ENCODE measurements around the gene RNF187.

The RNF187 gene

GRCh38 chr1:228487336-228488124, at the start of gene RNF187:
TSS of gene RNF187 (plus strand) at chr1:228487382.
- peak; percentile 70 for DNase-seq

GRCh38 chr1:228437424-228437962, 49.7 kb upstream of the RNF187 start:
- no peak for DNase-seq

DNA sequence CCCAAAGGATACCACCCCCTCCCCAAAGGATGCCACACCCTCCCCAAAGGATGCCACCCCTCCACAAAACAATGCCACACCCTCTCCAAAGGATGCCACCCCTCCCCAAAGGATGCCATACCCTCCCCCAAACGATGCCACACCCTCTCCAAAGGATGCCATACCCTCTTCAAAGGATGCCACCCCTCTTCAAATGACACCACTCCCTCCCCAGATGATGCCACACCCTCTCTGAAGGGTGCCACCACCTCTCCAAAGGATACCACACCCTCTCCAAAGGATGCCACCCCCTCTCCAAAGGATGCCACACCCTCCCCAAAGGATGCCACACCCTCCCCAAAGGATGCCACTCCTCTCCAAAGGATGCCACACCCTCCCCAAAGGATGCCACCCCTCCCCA, 48.9 kb upstream of the RNF187 start:
- DNase-seq = no peak

DNA sequence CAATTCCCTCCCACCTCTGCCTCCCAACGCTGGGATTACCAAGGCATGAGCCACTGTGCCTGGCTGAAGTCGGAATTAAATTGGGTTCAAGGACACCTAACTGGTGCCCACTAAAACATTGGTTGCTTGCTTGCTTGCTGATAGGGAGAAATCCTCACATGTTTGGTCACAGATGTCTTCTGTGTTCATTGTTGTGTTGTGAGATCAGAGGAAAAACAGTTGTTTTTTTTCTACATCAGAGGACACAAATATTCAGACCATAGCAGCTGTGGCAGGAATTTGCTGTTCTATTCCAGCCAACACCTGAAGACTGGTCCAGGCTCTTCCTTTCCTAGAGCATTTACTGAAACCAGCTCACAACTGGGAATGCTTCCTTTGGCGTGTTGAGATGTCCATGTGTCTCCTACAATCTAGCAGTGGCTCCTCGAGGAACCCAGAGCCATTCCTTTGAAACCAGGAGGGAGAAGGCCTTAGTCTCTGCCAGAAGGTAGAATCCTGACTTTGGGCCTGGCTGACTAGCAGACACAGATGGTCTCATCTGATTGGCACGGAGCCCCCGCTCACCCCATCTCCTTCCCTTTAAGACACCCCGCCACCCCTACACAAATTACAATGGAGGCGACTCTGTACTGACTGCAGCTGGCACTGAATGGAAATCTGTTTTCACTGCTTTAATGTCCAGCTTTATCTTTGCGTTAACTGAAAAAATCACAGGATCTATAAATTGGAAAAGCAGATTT, 46.3 kb upstream of the RNF187 start:
- no peak for DNase-seq

GRCh38 chr1:228443395-228443794, 43.8 kb upstream of the RNF187 start:
- no peak for DNase-seq

- DNase-seq = no peak
Observed at GRCh38 chr1:228445490-228445842, 41.7 kb upstream of the RNF187 start.

GRCh38 chr1:228445843-228446650, 41.1 kb upstream of the RNF187 start:
- DNase-seq = peak; percentile 18

GRCh38 chr1:228446852-228447251, 40.3 kb upstream of the RNF187 start:
- DNase-seq = no peak

DNA sequence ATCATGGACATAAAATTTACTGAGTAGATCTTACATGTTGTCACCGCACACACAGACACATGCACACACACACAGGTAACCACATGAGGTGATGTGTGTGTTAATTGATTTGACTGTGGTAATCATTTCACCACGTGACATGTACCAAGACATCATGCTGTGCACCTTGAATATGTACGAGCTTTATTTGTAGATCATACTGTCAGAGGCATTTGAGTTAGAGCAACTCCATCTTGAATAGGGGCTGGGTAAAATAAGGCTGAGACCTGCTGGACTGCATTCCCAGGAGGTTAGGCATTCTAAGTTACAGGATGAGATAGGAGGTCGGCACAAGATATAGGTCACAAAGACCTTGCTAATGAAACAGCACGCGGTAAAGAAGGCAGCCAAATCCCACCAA, 38.8 kb upstream of the RNF187 start:
- DNase-seq = no peak

GRCh38 chr1:228450200-228450599, 37.0 kb upstream of the RNF187 start:
- no peak for DNase-seq

DNA sequence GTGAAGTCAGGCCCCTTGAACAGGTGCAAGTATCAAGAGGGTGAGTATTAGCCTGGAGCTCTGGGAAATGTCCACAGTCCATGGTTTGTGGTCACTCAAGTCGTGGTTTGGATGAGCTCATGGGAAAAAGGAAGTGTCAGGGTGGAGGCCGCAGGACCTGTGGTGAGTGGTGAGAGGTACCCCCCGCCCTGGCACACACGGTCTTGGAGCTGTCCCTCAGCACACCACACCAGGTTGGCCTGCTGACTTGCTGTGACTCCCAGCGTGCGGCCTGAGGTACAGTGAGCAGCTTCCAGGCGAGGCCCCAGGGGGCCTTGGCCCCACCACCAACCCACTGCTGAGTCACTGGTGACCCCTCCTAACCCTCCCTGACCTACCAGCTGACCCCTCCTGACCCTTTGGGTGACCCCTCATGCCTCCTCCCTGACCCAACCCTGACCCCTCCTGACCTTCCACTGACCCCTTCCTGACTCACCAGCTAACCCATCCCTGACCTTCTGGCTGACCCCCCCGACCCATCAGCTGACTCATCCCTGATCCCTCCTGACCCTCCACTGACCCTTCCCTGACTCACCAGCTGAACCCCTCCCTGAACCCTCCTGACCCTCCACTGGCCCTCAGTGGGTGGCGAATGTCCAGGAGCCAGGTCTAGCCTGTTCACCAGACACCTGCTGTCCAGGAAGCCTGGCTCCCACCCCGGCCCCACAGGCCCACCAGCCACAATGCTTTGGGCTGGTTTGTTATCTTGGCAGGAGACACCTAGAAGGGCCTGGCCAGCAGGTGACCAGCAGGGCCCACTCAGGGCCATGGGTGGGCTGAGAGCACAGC, 34.8 kb upstream of the RNF187 start:
- DNase-seq = no peak

DNA sequence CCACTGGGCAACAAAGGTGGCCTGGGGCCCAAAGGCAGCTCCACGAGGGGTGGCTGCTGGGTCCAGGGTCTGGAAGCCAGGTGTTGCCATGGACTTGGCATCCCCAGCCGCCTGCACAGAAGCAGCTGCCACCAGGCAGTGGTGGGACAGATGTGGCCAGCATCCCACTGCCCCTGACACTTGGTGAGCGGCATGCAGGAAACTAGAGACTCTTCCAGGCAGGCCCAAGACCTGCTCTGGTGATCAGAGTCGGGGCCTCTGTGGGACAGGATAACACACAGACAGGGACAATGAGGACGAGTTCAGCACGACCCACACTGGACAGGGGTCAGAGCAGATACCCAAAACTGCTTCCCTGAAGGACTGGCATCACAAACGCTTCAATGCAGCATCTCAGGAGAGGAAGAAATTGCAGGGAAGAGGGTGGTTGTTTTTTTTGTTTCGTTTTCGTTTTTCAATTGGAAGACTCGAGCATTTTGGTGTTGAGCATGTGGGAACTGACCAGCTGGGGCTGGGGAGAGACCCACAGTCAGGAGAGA, 34.1 kb upstream of the RNF187 start:
- no peak for DNase-seq

DNA sequence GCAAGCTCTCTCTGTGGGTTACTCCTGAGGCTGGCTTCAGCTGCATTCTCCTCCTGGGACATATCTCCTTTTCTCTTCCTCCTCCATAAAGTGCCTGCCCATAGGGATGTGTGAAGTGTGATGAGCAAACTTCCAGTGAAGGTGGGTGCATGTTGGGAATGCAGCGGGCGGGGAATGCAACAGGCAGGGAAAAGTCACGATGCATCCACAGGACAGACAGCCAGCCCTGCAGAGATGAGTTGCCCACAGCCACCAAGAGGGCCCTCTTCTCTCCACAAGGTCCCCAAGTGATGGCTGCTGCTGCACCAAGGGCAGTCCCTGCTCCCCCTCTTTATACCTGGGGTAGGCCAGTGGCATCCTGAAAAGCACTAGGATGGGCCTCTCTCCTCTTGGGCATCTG, 33.6 kb upstream of the RNF187 start:
- DNase-seq = no peak

GRCh38 chr1:228454238-228454637, 32.9 kb upstream of the RNF187 start:
- DNase-seq = no peak

DNA sequence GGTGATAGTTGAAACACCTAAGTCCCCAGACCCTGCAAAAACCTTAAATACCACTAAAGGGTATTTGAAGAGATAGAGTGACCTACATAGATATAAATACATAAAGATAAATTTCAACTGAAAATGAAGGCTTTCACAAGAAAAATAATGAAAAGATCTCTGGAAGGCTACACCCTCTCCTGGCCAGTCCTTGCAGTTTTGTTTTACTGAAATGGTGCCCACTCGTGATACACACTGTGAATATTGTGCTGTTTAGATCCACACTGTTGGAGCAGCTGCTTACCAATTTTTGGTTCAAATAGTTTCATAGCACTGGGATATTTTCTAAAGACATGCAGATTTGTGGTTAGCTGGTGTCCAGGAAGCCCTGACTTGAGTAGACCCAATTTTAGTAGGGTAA, 31.5 kb upstream of the RNF187 start:
- DNase-seq = no peak

DNA sequence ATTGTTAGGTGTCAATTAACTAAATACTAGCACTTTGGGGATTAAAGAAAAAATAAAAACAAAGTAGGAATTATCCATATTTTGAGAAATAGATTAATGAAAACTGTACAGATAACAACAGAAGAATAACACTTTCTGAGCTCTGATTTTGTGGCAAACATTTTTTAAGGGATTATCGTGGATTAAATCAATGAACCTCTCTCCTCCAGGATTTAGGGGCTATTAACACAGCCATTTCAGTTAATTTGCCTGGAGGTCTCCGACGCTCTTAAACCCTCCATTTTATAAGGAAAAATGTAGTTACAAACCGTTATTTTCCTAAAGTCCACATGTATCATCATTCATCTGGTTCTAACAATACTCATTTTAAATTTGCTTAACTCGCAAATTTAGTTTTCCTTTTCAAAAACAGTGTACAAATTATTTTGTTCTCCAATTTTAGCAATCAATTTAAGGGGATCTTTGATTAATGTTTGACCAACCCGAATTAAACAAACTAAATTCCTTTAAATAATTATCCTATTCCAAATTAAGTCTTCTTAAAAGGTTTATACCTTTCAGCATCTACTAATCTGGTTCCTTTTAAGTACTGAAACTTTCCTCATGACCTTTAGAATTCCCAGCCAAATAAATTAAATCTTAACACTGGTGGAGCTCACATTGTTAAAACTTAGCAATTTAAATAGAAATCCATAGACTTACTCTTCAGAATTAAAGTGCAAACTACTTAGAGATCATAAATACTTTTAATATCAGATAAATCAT, 30.7 kb upstream of the RNF187 start:
- DNase-seq = no peak

- DNase-seq = no peak
Observed at GRCh38 chr1:228457017-228457395, 30.2 kb upstream of the RNF187 start.

DNA sequence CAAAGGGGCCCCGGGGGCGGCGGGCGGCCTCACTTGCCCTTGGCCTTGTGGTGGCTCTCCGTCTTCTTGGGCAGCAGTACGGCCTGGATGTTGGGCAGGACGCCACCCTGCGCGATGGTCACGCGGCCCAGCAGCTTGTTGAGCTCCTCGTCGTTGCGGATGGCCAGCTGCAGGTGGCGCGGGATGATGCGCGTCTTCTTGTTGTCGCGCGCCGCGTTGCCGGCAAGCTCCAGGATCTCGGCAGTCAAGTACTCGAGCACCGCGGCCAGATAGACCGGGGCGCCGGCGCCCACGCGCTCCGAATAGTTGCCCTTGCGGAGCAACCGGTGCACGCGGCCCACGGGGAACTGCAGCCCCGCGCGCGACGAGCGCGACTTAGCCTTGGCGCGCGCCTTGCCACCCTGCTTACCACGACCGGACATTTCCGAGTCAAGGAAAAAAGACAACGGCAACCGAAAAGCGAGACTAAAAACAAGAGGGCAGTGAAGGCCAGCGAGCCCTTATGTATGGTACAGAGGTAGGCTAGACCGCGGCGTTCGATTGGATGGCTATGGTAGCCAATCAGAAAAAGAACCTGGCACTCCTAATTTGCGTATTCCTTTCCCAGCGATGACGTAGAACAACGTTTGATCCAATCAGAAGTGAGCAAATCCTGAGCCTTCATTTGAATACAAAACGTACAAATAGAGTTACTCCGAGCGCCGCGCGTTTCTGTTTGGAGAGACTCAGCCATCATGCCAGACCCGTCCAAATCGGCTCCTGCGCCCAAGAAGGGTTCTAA, 29.6 kb upstream of the RNF187 start:
- DNase-seq = peak; percentile 82

DNA sequence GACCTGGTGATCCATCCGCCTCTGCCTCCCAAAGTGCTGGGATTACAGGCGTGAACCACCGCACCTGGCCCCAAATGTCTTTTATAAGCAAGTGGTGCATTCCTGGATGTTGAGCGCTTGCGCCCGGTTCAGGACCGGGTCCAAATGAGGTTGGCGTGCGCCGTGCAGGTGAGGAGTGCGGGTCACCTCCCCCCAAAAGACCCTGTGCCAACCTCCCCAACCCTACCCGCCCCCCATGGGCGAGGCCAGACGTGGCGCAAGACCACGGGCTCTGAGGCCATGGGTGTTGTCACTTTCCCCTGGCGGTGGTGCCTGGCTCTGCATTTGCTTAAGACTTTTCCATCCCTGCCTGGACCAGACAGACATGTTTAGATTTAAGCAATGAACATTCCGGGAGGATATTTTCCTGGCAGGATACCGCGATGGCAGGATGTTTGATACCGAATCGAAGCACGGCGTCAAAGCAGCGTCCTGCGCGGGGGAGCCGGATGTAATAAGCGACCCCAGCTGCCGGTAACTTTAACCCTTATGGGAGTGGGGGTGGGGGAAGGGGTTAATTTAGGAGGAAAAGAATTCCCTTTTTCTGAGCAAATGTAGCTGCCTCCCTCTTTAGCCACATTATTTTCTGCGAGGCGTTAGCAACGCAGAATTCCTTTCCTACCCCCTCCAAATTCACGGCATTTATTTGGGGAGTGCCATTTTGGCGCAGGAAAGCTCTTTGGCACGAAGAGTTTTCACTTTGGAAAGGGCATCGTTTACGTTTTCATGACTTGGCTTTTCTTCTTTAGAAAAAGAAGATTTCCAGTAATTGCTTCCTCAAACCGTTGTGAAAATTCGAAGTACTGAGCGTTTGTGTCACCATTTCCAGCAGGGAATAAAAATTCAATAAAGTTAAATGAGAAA, 27.8 kb upstream of the RNF187 start:
- peak; percentile 50 for DNase-seq
